K562 (cell line): ENCODE measurements around the gene PARD6B. TPM values are rescaled to one million over a fixed set of nuclear protein-coding genes. Genes with fewer than 3 reads are reported as not detected.

Experiments used
- ATF1 ChIP-seq, 2 experiments: fragments of 450-650 bp in 1 of 2; IDR thresholded peaks; 2 replicates each; pipeline ENCODE4 v1.6.1; 2016; ENCODE audit warnings: missing compliant biosample characterization in 1 of 2, missing genetic modification characterization in 1 of 2
- BCOR ChIP-seq: fragments of 450-650 bp; IDR thresholded peaks from 2 replicates; pipeline ENCODE4 v1.6.1; 2016
- CC2D1A ChIP-seq: fragments of 450-650 bp; IDR thresholded peaks from 2 replicates; pipeline ENCODE4 v1.6.1; 2017; ENCODE audit warnings: mild to moderate bottlenecking
- CTCFL ChIP-seq: IDR thresholded peaks from 2 replicates; pipeline ENCODE4 v1.6.1; 2011; ENCODE audit warnings: borderline replicate concordance, low read depth, mild to moderate bottlenecking, moderate library complexity, low read length; ENCODE audit not compliant: insufficient read depth, poor library complexity, severe bottlenecking
- HES1 ChIP-seq: fragments of 450-650 bp; IDR thresholded peaks from 2 replicates; pipeline ENCODE4 v1.6.1; 2016; ENCODE audit warnings: low read depth, mild to moderate bottlenecking, moderate library complexity
- HIVEP1 ChIP-seq: fragments of 250-450 bp; sonication (Bioruptor Pico); IDR thresholded peaks from 2 replicates; pipeline ENCODE4 v1.4.0; 2020; ENCODE audit warnings: mild to moderate bottlenecking
- HLTF ChIP-seq: fragments of 450-650 bp; IDR thresholded peaks from 2 replicates; pipeline ENCODE4 v1.6.1; 2016
- MIER1 ChIP-seq: fragments of 450-650 bp; IDR thresholded peaks from 2 replicates; pipeline ENCODE4 v1.6.1; 2016; ENCODE audit warnings: antibody characterized with exemption, mild to moderate bottlenecking, low read depth
- MITF ChIP-seq: IDR thresholded peaks from 2 replicates; pipeline ENCODE4 v1.6.1; 2014; ENCODE audit warnings: antibody characterized with exemption
- NCOA4 ChIP-seq: fragments of 450-650 bp; IDR thresholded peaks from 2 replicates; pipeline ENCODE4 v1.6.1; 2018; ENCODE audit warnings: mild to moderate bottlenecking; ENCODE audit not compliant: partially characterized antibody
- NFE2L1 ChIP-seq: fragments of 450-650 bp; IDR thresholded peaks from 2 replicates; pipeline ENCODE4 v1.6.1; 2016; ENCODE audit warnings: missing genetic modification characterization, low read depth, mild to moderate bottlenecking, missing compliant biosample characterization, moderate library complexity, borderline replicate concordance
- PTBP1 ChIP-seq: fragments of 200-400 bp; formaldehyde crosslinking; IDR thresholded peaks from 2 replicates; pipeline ENCODE4 v1.6.1; 2017; ENCODE audit warnings: low read depth, low read length
- PURB ChIP-seq: sonication (generic); formaldehyde crosslinking; IDR thresholded peaks from 2 replicates; pipeline ENCODE4 v1.9.0; 2021; ENCODE audit warnings: low read depth, mild to moderate bottlenecking, missing genetic modification reagents
- RREB1 ChIP-seq: fragments of 250-450 bp; sonication (Bioruptor Pico); IDR thresholded peaks from 2 replicates; pipeline ENCODE4 v1.4.0; 2020
- RUNX1 ChIP-seq: sonication (generic); IDR thresholded peaks from 2 replicates; pipeline ENCODE4 v1.6.1; 2016; ENCODE audit warnings: antibody characterized with exemption, low read depth
- SETDB1 ChIP-seq: IDR thresholded peaks from one replicate; pipeline ENCODE4 v1.6.1; 2012; ENCODE audit warnings: low read length, control low read depth, inconsistent platforms
- TCF7L2 ChIP-seq: fragments of 150-350 bp; IDR thresholded peaks from 2 replicates; pipeline ENCODE4 v1.6.1; 2016; ENCODE audit warnings: low read depth, mild to moderate bottlenecking, low read length, moderate library complexity
- U2AF1 ChIP-seq: fragments of 200-400 bp; formaldehyde crosslinking; optimal IDR thresholded peaks from 2 replicates; pipeline ENCODE3; 2017; ENCODE audit warnings: mild to moderate bottlenecking, low read depth, low read length, moderate library complexity
- ZNF217 ChIP-seq: sonication (generic); formaldehyde crosslinking; IDR thresholded peaks from 2 replicates; pipeline ENCODE4 v1.8.0; 2022; ENCODE audit warnings: mild to moderate bottlenecking, missing genetic modification reagents
- ZNF384 ChIP-seq: IDR thresholded peaks from 2 replicates; pipeline ENCODE4 v1.6.1; 2012; ENCODE audit warnings: low read depth, low read length, improper control_type of control experiment
- ZNF561 ChIP-seq: fragments of 450-650 bp; formaldehyde crosslinking; conservative IDR thresholded peaks from 2 replicates; pipeline ENCODE4 v1.4.0; 2020; ENCODE audit warnings: mild to moderate bottlenecking, moderate library complexity
- polyA plus RNA-seq, 8 experiments: library from polyadenylated mRNA; depleted of rRNA in 4 of 8; stranded (reverse) in 5 of 8; unstranded in 3 of 8; fragments of >200 nt; fragmentation: Nextera tagmentation in 2 of 8; fragmentation: Illumina TruSeq in 1 of 8; extraction: Ambion mirVana in 2 of 8; extraction: Trizol in 1 of 8; gene quantifications; 2 replicates each; pipeline versions ENCODE4 v1.2.1 to v1.2.3, GENCODE V29; 2011 to 2014; ENCODE audit warnings: inconsistent platforms in 1 of 8, missing spikeins in 1 of 8
- total RNA-seq, 7 experiments: library from RNA; depleted of rRNA in 6 of 7; stranded (reverse); fragments of >200 nt in 6 of 7; fragmentation: Illumina TruSeq in 2 of 7; extraction: Trizol in 2 of 7; gene quantifications; 2 replicates each; pipeline versions ENCODE4 v1.2.1 to v1.2.3, GENCODE V29; 2011 to 2021; ENCODE audit warnings: low replicate concordance in 1 of 7

PARD6B gene
- total and polyA plus RNA-seq, 9 of the 15 experiments (the other 6 are each of a cell fraction or from before 2014, with no cell fraction given), result 1.7 to 12.3 (median 5.5) TPM

GRCh38 chr20:50737352-50737751 is 6.0 kb downstream of the PARD6B start (continued):
- TF ChIP-seq RREB1, result no peak
- TF ChIP-seq U2AF1, result no peak
- no peak for TF ChIP-seq CC2D1A
- no peak for TF ChIP-seq ZNF384
- no peak for TF ChIP-seq RUNX1
- no peak for TF ChIP-seq CTCFL
- TF ChIP-seq PTBP1, result no peak
- no peak for TF ChIP-seq NCOA4
- no peak for TF ChIP-seq HLTF
- TF ChIP-seq ATF1 (CRISPR knock-in tag; IDR thresholded peaks at IDR 0.05), result no peak
- TF ChIP-seq ATF1 (tag; IDR thresholded peaks at IDR 0.05), result 0 out of 2 replicates have a peak, but pooled peaks have one; percentile 3
- 0 out of 2 replicates have a peak, but pooled peaks have one; percentile 7 for TF ChIP-seq BCOR
- TF ChIP-seq MITF, result no peak
- no peak for TF ChIP-seq HES1
- TF ChIP-seq MIER1, result no peak
- no peak for TF ChIP-seq HIVEP1 (CRISPR knock-in tag)
- no peak for TF ChIP-seq ZNF561 (CRISPR knock-in tag)
- TF ChIP-seq TCF7L2, result no peak
- TF ChIP-seq NFE2L1 (tag), result peak; percentile 22; the same call in 1 of the 2 replicates
- no peak for TF ChIP-seq ZNF217 (CRISPR knock-in tag)
- TF ChIP-seq PURB (CRISPR knock-in tag), result no peak
- TF ChIP-seq SETDB1, result no peak
